MM.1S (cell line): ENCODE data around the gene FAF2.

ENCODE experiments used
- CTCF ChIP-seq: fragments of 300-600 bp; sonication (generic); IDR thresholded peaks from 2 replicates; pipeline ENCODE4 v1.5.1; 2016; ENCODE audit warnings: antibody characterized with exemption, low read length, mixed read lengths
- EZH2 ChIP-seq: fragments of 300-600 bp; sonication (generic); optimal IDR thresholded peaks from 2 replicates; pipeline ENCODE3; 2017; ENCODE audit warnings: low read depth, mild to moderate bottlenecking, antibody characterized with exemption, low read length, mixed read lengths
- EZH2phosphoT487 ChIP-seq: fragments of 300-600 bp; sonication (generic); IDR thresholded peaks from 2 replicates; pipeline ENCODE4 v1.6.1; 2018; ENCODE audit warnings: antibody characterized with exemption, low read length

GRCh38 chr5:176530983-176531901 lies 83.1 kb downstream of the FAF2 start:
- TF ChIP-seq CTCF, result no peak
- no peak for TF ChIP-seq EZH2phosphoT487
- no peak for TF ChIP-seq EZH2
